Measurements from ENCODE around the gene METTL2A.
"Not testable (repeated sequence)": the region's sequence is repeated elsewhere in the genome, so short reads cannot be mapped to it uniquely, and the experiment has no call there.

Gene METTL2A

DNA sequence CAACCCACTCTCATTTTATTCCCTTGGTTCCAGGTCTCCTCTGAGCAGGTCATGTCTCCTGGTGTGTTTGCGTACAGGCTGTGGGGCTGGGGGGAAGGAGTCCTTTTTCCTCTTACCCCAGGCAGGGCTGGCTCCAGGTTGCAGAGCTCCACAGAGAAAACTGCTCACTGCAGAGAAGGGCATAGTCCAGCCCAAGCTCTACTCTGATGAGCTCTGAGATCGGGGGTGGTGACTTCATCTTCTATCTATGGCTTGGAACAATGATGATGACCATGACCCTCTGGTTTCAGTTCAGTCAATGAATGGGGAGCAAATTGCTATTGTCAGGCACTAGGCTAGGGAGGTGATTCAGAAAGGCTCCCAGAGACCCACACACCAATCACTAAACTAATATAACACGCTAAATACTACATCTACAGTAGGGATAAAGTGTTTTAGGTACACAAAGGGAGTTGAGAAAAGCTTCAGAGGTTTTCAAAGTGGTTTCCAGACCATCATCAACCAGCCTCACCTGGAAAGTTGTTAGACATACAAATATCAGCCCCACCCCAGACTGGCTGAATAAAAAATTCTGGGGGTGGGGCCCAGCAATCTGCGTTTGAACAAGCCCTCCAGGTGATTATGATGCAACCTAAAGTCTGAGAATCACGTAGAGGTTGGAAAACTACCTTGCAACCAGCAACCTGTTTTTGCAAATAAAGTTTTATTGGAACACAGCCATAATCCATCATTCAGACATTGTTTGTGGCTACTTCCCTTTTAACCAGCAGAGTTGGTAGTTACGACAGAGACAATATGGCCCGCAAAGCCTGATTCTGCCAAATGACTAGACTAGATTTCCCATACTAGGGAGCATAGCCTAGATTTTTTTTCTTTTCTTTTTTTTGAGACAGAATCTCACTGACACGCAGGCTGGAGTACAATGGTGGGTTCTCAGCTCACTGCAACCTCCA, 49.6 kb downstream of the METTL2A start:
- not testable (repeated sequence) for DNase-seq

DNA sequence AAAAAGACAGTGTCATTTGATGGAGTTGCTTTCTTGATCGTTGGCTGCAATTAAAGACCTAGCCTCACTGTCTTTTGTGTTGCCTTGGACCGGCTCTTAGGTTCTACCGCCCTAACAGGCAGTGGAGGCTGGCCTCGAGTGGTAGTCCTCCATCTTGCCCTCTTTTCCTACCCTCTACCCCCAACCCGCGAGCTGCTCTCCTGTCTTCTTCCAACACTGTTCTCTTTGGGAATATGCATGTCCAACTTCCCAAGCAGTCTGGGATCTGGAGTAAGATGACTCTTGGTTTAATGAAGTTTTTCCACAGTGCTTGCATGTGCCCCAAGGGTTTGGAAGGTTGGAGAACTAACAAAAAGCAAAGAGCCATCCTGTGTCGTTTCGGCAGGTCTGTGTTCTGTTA, 53.4 kb downstream of the METTL2A start:
- not testable (repeated sequence) for DNase-seq

DNA sequence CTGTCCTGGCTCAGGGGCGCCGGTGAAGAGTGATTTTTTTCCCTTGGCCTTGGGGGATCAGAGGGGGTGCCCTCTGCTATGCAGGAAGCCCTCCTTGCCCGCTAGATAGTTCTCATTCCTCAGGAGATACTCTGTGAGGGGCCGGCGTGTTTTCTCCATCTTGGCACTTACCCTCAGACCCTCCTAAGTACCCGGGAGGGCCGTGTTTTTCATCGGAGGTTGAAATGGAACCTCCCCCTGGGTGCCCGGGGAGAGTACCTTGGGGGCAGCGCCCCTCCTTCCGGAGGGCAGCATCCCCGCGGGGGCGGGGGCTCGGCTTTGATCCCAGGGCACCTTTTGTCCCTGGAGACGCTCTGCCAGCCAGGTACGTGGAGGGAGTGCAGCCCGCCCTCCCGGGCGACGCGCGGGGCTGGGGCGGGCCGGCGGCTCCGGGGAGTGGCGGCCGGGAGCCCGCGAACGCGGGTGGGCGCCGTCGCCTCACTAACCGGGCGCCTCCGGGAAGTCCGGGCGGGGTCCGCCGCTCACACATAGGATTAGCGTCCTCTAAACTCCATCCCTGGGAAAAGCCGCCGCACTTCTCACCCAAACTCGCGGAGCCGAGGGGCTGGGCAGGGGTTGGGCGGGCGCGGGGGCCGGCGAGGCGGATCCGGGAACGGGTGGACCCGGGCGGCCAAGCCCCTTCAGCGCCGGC, 54.2 kb downstream of the METTL2A start:
- DNase-seq = peak; percentile 36

DNA sequence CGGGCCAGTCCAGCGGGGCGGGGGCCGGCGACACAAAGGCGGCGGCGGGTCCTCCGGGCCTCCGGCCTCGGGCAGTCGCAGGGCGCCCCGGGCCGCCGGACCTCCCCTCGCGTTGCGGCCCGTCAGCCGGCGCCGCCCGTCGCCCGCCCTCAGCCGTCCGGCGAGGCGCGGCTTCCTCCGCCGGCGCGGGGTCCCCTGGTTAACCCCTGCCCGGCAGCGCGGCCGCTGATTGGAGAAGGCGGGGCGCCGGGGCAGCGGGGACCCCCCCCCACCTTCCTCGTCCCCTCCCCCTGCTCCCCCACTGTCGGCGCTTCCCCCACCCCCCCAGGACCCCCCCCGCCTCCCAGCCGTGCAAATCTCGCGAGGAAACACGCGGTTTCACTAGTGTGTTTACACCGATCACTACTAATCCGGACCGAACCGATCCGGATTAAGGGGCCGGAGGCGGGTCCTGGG, 54.8 kb downstream of the METTL2A start, which contains the start of gene TLK2:
Gene TLK2, plus strand, starts transcription at position 402 of the 456 bp plus-strand sequence. CDS start 2,301 bp downstream, outside the sequence.
- peak; percentile 74 for DNase-seq

DNA sequence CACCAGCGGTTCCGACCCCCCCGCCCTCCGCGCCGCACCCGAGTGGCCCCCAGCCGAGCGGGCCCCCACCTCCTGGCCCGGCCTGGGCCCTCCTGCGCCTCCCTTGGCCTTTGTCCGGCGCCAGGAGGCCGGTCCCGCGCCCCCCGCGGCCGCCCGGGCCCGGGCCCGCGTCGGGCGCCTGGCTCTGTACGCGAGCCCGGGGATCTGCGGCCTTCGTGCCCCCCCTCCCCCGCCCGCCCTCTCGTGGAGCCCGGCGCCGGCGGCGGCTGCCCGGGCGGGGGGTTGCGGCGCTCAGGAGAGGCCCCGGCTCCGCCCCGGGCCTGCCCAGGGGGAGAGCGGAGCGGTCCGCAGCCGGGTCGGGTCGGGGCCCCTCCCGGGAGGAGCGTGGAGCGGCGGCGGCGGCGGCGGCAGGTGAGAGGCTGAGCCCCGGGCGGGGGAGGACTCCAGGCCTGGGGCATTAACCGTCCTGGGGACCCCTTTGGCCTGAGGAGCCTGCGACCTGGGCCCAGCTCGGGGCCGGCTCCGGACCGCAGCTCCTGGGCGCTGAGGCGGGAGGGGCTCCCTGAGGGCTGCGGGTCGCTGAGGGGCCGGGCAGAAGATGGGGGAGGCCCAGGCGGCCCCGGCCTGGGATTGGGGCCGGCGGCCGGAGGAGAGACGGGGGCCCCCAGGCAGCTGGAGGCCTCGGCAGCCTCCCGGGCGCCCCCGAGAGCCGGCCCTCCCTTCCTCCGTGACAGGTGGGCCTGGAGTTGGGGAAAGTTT, 55.4 kb downstream of the METTL2A start:
- DNase-seq = peak; percentile 36

DNA sequence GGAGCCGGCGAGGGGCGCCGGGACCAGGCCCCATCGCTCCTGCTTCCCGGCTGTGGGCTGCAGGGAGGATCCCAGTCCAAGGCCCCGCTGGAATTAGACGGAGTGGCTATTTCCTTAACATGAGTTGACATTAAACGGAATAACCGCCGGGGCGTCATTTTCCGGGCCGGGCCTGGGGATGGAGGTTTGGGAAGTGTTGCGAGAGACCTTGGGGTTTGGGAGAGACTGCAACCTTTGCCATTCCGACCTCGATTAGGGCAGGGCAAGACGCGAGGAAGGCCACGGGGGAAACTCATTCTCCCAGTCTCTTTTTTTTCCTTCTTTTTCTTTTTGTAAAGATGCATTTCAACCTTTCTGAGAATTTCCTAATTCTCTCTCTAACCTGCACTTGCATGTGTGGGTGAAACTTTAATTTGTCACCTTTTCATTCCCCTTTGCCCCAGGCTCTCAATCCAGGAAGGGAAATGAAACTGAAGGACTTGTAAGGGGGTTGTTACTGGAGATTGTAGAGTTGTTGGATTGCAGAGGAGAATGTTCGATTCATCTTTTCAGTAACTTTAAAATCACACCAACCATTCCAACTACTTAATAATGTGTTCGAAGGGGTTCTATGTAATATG, 56.1 kb downstream of the METTL2A start:
- DNase-seq = peak; percentile 22

DNA sequence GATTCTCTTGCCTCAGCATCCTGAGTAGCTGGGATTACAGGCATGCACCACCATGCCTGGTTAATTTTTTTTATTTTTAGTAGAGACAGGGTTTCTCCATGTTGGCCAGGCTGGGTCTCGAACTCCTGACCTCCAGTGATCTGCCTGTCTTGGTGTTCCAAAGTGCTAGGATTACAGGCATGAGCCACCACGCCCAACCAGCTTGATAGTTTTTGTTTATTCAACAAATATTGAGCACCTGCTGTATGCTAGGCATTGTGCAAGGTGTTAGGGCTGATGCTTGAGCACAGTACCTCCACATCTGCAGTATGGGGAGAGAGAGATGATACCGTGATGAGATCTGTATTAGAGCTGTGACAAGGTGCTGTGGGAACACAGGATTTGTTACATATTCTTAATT, 58.9 kb downstream of the METTL2A start:
- not testable (repeated sequence) for DNase-seq

DNA sequence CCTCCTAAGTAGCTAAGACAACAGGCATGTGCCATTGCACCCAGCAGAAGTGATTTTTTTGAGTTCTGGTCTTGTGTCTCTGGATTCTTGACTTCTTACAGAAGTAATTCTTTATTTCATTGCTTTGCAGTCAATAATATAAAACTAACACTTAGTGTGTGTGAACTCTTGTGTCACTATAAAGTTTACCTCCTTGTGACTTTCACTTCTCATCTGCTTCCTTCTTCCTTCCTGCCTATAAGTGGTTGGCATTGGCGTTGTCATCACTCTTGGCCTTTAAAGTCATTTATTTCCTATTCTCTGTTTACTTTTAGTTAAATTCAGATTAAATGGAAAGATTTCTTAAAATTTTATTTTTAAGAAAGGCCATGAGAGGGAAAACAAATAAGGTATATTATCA, 67.3 kb downstream of the METTL2A start:
- DNase-seq = not testable (repeated sequence)

DNA sequence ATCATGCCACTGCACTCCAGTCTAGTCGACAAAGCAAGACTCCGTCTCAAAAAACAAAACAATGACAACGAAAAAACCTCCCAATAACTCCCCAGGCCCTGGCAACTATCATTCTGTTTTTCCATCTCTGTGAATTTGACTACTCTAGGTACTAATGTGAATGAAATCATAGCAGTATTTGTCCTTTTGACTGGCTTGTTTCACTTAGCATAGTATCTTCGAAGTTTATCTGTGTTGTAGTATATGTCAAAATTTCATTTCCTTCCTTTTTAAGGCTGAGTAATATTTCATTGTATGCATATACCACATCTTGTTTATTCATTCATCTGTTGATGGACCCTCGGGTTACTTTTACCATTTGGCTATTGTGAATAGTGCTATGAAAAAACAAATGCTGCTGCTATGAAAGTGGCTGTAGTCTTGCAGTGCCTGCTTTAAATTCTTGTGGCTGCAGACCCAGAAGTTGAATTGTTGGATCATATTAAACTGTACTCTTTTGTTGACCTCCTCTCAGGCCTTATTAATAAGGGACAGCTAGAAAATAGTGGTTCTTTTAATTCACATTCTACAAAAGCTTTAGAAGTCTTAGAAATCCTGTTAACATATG, 69.5 kb downstream of the METTL2A start:
- DNase-seq = not testable (repeated sequence)

DNA sequence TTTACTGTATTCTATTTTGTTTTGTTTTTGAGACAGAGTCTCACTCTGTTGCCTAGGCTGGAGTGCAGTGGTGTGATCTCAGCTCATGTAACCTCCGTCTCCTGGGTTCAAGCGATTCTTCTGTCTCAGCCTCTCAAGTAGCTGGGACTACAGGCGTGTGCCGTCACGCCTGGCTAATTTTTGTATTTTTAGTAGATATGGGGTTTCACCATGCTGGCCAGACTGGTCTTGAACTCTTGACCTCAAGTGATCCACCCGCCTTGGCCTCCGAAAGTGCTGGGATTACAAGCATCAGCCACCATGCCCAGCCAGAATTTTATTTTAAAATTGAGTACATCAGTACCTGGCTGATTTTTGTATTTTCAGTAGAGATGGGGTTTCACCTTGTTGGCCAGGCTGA, 70.4 kb downstream of the METTL2A start:
- not testable (repeated sequence) for DNase-seq

DNA sequence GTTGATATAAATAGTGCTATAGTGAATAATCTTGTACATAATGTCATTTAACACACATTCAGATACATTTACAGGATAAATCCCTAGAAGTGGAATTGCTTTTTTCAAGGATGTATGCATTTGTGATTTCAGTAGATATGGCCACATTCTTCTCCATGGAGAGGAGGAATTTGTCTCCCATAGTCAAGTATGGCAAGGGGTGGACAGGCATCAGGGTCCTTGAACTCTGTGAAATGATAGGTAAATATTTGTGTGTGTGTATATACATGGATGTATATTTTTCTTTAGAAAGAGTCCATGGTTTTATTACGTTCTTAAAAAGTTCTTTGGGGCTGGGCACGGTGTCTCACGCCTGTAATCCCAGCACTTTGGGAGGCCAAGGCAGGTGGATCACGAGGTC, 72.6 kb downstream of the METTL2A start:
- DNase-seq = not testable (repeated sequence)

DNA sequence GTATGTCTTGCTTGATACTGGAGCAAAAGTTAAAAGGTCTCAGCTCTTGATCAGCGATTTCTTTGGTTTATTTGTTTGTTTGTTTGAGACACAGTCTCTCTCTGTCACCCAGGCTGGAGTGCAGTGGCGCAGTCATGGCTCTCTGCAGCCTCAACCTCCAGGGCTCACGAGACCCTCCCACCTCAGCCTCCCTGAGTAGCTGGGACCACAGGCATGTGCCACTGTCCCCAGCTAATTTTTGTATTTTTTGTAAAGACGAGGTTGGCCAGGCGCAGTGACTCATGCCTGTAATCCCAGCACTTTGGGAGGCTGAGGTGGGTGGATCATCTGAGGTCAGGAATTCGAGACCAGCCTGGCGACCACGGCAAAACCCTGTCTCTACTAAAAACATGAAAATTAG, 75.1 kb downstream of the METTL2A start:
- not testable (repeated sequence) for DNase-seq
